Activated CD4-positive, alpha-beta T cell treated with anti-CD3 and anti-CD28 coated beads, Interleukin-2, Interleukin-4, amounts not matched to agents 100 ng/mL and 50 ng/mL, durations not matched to agents 16 hours and 8 hours (primary cell): Measurements from ENCODE around the gene RBM19.
"Not testable (repeated sequence)": the region's sequence is repeated elsewhere in the genome, so short reads cannot be mapped to it uniquely, and the experiment has no call there.

ENCODE experiments used
- DNase-seq: peaks from one replicate; pipeline ENCODE4 v3.0.0-alpha.2; 2020; ENCODE audit warnings: low spot score

The RBM19 gene

GRCh38 chr12:113905829-113906228 lies 60.3 kb downstream of the RBM19 start:
- DNase-seq: no peak

- no peak for DNase-seq
Measured at GRCh38 chr12:113903381-113903863, 62.7 kb downstream of the RBM19 start.

DNA sequence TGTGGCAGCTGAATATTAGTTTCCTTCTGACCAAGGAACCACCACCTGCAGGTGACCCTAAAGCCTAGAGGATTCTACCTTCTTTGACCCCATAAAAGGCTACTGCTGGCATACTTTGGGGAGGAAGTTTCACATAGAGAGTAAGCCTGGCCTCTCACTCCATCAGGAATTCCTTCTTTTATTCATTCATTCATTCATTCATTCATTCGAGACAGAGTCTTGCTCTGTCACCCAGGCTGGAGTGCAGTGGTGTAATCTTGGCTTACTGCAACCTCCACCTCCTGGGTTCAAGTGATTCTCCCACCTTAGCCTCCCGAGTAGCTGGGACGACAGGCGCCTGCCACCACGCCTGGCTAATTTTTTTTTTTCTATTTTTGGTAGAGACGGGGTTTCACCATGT lies 64.8 kb downstream of the RBM19 start:
- DNase-seq: not testable (repeated sequence)

- DNase-seq: no peak
Measured at GRCh38 chr12:113900716-113901115, 65.4 kb downstream of the RBM19 start.

DNA sequence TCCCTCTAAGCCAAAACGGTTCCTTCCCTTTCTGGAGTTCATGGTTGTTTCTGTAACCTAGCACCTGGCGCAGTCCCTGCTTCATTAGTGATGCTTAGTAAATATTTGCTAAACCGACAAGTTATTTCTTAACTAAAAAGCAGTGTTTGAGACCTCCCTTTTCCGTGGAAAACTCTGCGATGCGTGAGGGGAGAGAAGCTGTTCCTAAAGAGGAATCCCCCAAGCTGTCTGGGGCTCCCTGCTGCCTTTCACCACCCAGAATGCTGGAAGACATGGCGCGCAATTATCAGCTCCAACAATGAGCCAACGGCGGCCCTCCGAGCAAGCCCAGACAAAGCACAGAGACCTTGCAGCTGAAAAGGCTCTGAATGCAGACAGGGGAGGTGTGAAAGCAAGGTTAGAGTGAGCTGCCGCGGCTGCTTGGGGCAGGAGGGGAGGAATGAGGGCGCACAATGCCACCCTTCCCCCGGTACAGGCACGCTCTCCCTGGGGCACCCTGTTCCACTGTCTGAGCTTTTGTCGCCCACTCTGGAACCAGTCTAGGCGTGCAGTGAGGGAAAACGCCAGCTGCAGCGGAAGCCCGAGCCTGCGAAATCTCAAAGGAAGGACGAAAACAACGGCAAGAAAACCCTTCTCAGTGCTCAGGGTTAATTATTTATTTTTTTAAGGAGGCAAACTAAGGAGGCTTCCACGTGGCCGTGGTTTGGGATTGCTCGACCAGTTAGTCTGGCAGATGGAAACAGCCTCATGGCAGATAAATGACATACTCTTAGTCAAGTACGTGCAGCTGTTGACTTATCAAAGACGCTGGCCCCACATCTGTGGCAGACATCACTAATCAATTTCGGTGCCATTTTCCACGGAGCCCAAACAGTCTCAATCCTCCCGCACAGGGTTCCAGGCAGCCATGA lies 66.3 kb downstream of the RBM19 start:
- DNase-seq: no peak

GRCh38 chr12:113899042-113899560 lies 67.0 kb downstream of the RBM19 start:
- DNase-seq: no peak

- DNase-seq: no peak
Measured at GRCh38 chr12:113898466-113898865, 67.7 kb downstream of the RBM19 start.

GRCh38 chr12:113897406-113897805 lies 68.7 kb downstream of the RBM19 start:
- no peak for DNase-seq

- DNase-seq: no peak
Measured at GRCh38 chr12:113896841-113897240, 69.3 kb downstream of the RBM19 start.

- no peak for DNase-seq
Measured at GRCh38 chr12:113896194-113896593, 69.9 kb downstream of the RBM19 start.

GRCh38 chr12:113895176-113895575 lies 70.9 kb downstream of the RBM19 start:
- no peak for DNase-seq

GRCh38 chr12:113894697-113895096 lies 71.4 kb downstream of the RBM19 start:
- no peak for DNase-seq

DNA sequence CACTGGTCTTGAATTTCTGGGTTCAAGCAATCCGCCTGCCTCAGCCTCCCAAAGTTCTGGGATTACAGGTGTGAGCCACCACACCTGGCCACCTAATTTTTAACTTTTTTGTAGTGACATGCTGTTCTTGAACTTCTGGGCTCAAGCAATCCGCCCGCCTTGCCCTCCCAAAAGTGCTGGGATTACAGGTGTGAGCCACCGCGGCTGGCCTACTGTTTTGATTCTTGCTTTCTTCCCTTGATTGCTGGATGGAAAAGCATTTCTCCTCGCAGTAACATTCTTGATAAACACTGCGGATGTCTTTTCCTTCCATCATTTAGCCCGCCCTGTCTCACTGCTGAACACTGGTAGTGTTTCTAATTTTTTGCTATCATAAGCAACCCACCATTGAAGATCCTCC lies 72.9 kb downstream of the RBM19 start:
- no peak for DNase-seq

GRCh38 chr12:113892556-113892955 lies 73.6 kb downstream of the RBM19 start:
- no peak for DNase-seq

DNA sequence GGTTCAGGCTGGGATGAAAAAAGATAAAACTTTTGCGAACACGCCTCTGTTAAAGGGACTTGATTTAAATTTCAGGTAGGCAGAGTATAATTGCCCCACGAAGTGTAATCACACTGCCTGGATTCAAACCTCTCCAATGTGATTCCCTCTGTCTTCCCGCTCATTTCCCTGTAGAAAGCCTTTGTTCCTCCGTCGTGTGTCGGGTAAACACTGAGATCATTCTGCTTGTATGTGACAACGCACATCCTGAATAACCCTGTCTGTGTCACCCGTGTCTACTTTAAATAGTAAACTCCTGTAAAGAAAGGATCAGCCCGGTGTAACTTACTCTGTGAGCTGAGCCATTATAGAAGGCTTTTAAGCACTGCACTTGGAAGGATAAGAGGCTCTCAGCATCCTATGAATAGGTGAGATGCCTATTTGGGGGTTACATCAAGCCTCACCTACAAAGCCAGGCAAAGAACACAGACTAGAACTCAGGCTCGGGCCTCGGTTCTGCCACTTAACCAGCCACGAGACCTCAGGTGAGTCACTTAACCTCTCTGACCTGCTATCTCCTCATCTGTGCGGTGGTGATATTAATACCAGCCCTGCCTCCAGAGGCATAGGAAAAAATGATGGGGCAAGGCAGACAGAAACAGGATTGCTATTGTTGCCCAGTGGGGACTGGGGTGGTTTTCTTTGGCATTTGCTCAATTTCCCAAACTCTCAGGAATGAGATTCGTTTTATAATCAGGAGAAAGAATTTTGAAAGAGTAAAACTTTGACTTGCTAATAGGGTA lies 74.2 kb downstream of the RBM19 start:
- no peak for DNase-seq

DNA sequence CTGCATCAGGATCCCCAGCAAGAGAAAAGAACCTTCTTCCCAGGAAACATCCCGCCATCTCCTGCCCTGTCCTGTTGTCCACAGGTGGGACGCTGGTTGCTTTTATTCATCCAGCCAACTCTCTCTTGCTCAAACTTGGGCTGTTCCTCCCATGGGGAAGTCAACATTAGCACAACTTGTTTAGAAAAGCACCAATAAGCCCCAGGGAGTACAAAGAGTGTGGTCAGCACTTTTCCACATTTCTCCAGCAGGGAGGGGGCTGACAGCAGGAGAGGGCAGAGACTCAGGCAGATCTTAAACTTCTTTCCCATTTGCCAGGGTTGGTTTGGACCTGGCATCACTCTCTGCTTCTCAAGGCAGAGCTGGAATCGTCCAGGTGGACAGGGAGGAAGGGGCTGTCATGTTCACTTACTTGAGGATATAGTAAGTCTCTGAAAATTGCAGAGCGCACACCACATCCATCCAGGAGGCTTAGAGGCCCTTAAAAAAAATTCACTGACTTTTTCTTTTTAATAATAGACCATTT lies 74.9 kb downstream of the RBM19 start:
- no peak for DNase-seq

- no peak for DNase-seq
Measured at GRCh38 chr12:113889891-113890581, 76.1 kb downstream of the RBM19 start.

DNA sequence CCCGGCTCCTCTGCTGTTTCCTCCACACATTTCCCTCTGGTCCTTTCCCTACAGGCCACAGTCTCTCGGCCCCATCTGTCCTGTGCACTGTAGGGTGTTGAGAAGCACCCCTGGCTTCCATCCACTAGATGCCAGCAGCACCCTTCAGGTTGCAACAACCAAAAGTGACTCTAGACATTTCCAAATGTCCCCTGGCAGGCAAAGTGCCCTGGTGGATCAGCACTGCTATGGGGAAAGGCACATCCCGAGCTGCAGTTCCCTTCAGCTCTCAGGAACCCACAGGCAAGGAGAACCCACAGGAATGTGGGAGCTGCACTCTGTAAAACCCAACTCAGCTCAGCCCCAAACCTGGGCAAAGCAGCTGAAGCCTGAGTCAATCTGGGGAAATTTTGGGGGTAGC lies 77.0 kb downstream of the RBM19 start:
- DNase-seq: no peak

- no peak for DNase-seq
Measured at GRCh38 chr12:113888435-113888834, 77.7 kb downstream of the RBM19 start.

DNA sequence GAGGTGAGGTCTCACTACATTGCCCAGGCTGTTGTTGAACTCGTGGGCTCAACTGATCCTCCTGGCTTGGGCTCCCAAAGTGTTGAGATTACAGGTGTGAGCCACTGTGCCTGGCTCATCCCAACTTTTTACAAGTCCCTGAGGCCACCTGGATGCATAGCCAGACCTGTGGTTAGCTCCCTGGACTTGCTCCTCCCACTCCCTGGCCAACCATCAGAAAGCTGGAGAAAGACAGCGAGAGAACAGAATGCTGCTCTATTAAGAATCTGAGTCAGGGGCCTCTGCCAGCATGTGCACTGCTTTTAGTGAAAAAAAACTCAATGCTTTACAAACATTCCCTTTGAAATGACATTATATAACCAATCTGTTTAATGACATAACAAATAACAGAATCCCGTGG lies 78.2 kb downstream of the RBM19 start:
- no peak for DNase-seq

DNA sequence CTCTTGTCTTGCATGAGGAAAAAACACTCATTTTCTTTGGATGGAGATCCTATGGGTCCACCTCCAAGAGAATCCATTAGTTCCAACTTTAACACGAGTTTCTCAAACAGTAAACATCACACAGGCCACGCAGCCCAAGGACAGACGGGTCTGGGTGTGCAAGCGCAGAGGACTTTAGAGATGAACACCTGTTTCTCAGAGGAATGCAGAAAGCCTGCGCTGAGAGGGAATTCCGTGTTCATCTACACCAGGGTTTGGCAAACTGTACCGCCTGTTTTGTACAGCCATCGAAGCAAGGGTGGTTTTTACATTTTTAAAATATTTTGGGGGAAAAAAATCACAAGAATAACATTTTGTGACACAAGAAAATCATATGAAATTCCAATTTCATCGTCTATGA lies 79.4 kb downstream of the RBM19 start:
- no peak for DNase-seq

GRCh38 chr12:113884392-113884791 lies 81.7 kb downstream of the RBM19 start:
- no peak for DNase-seq
